GM10248 (cell line): ENCODE results near the gene SCN3B.
"Not testable (repeated sequence)": the region's sequence is repeated elsewhere in the genome, so short reads cannot be mapped to it uniquely, and the experiment has no call there.

ENCODE experiments used
- CTCF ChIA-PET: fragments of 300-600 bp; sonication (Branson Sonifier 250); formaldehyde crosslinking; extraction: SDS; loops from one replicate; lab custom pipeline; 2021; ENCODE audit warnings: antibody characterized with exemption; lab: Yijun Ruan, JAX
- POLR2A ChIA-PET: fragments of 350-650 bp; sonication (Branson Sonifier 250); formaldehyde crosslinking; extraction: SDS; loops from one replicate; lab custom pipeline; 2020; ENCODE audit warnings: antibody characterized with exemption; lab: Yijun Ruan, JAX
- DNase-seq: peaks from one replicate; pipeline ENCODE4 v3.0.0; 2012; ENCODE audit errors: extremely low spot score
- CTCF ChIP-seq: IDR thresholded peaks from 2 replicates; pipeline ENCODE4 v1.5.1; 2012; ENCODE audit warnings: mild to moderate bottlenecking, low read depth; ENCODE audit errors: extremely low read depth, missing control alignments, control extremely low read depth

SCN3B gene

GRCh38 chr11:123671534-123671933 lies 17.1 kb upstream of the SCN3B start:
- DNase-seq = no peak
- ChIA-PET POLR2A (no interaction called here), CTCF (interaction anchor here (1.2 to 2.6 kb wide), 6 partner anchors 9 to 36 kb away, joined by 3 to 9 read pairs (median 6); no protein-coding TSS in a partner anchor)
- no peak for TF ChIP-seq CTCF

GRCh38 chr11:123670081-123670480 lies 15.7 kb upstream of the SCN3B start:
- CTCF ChIA-PET = interaction anchor here (0.8 to 2.6 kb wide), 3 partner anchors 18 to 41 kb away, joined by 3 to 9 read pairs (median 4); no protein-coding TSS in a partner anchor
- POLR2A ChIA-PET = no interaction called here
- no peak for TF ChIP-seq CTCF
- no peak for DNase-seq

- POLR2A ChIA-PET = no interaction called here
These were observed 10.9 kb upstream of the SCN3B start for GRCh38 chr11:123665306-123665705.

DNA sequence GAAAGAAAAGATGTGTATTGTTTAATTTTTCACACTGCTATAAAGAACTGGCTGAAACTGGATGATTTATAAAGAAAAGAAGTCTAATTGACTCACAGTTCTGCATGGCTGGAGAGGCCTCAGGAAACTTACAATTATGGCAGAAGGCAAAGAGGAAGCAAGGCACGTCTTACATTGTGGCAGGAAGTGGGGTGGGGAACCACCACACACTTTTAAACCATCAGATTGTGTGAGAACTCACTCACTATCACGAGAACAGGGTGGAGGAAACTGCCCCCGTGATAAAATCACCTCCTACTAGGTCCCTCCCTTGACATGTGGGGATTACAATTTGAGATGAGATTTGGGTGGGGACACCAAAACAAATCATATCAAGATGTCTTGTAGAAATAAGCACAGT lies 5.5 kb upstream of the SCN3B start:
- DNase-seq, POLR2A ChIA-PET: not testable (repeated sequence)
- CTCF ChIA-PET = interaction anchor here (2.4 kb wide), 1 partner anchor 47 kb away, joined by 8 read pairs; no protein-coding TSS in a partner anchor

More at GRCh38 chr11:123665306-123665705, 10.9 kb upstream of the SCN3B start:
- no peak for TF ChIP-seq CTCF
- CTCF ChIA-PET = no interaction called here
- DNase-seq = no peak

DNA sequence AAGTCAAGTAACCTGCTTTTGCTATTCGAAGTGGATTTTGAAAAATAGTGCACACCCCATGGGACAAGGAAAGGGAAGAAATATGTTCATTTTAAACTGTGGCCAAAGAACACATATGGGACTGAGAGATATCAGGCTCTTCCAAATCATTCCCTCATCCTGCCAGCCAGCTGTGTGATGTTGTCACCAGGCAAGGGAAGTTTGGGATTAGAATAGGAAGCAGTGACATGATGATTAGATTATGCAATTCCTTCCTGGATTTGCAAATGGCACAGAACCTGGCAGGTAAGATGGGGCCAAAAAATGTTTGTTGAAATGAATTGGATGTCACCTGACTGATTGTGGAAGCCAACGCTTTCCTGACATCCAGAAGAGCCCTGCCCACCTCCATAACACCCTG lies 4.9 kb upstream of the SCN3B start:
- CTCF ChIA-PET = interaction anchor here (0.9 to 2.4 kb wide), 3 partner anchors 9 to 52 kb away, joined by 4 to 8 read pairs (median 4); no protein-coding TSS in a partner anchor
- POLR2A ChIA-PET = no interaction called here
- no peak for TF ChIP-seq CTCF
- no peak for DNase-seq

GRCh38 chr11:123653827-123654565 lies 428 bp downstream of the SCN3B start:
- CTCF ChIA-PET = interaction anchor here (1.3 to 3.6 kb wide), 6 partner anchors 11 to 57 kb away, joined by 3 to 13 read pairs (median 6); no protein-coding TSS in a partner anchor
- no peak for TF ChIP-seq CTCF
- POLR2A ChIA-PET = interaction anchor here (0.5 kb wide), 1 partner anchor 34 kb away, joined by 4 read pairs; no protein-coding TSS in a partner anchor
- peak; percentile 67 for DNase-seq

- CTCF ChIA-PET = interaction anchor here (1.3 to 3.6 kb wide), 8 partner anchors 10 to 57 kb away, joined by 3 to 13 read pairs (median 4); no protein-coding TSS in a partner anchor
- no peak for DNase-seq
- POLR2A ChIA-PET = interaction anchor here (0.5 kb wide), 1 partner anchor 35 kb away, joined by 4 read pairs; no protein-coding TSS in a partner anchor
- no peak for TF ChIP-seq CTCF
These were observed 969 bp downstream of the SCN3B start for GRCh38 chr11:123653483-123653826.
